ENCODE measurements around the gene NUFIP2.
"Not testable (repeated sequence)": the region's sequence is repeated elsewhere in the genome, so short reads cannot be mapped to it uniquely, and the experiment has no call there.

The NUFIP2 gene

GRCh38 chr17:29225396-29225795, 68.6 kb downstream of the NUFIP2 start:
- ChIA-PET POLR2A (no interaction called here), CTCF (interaction anchor here (0.8 to 4.1 kb wide), 15 partner anchors 8 to 109 kb away, joined by 3 to 15 read pairs (median 4); partner anchors contain the start of gene MYO18A)
- no peak overlapping the region for H3K4me3 ChIP-seq (ENCODE audit: low read depth, low read length)
- no peak for DNase-seq (ENCODE audit: low read depth, low spot score)
- TF ChIP-seq CTCF (IDR thresholded peaks at IDR 0.05; ENCODE audit: insufficient read depth, low read length, missing control alignments), result no peak

- POLR2A ChIA-PET, result not testable (repeated sequence)
Measured at GRCh38 chr17:29221338-29221737, 72.6 kb downstream of the NUFIP2 start.

GRCh38 chr17:29219378-29220047, 74.4 kb downstream of the NUFIP2 start:
- CTCF ChIA-PET, result interaction anchor here (0.6 to 19.1 kb wide), 32 partner anchors 8 to 280 kb away, joined by 3 to 454 read pairs (median 9); partner anchors contain the start of genes CRYBA1, MYO18A and PHF12
- no peak for DNase-seq (ENCODE audit: low read depth, low spot score)
- no peak overlapping the region for H3K4me3 ChIP-seq (ENCODE audit: low read depth, low read length)
- POLR2A ChIA-PET, result interaction anchor here (0.7 to 1.0 kb wide), 2 partner anchors 23 to 71 kb away, joined by 3 to 4 read pairs; no protein-coding TSS in a partner anchor
- peak; percentile 87 for TF ChIP-seq CTCF (IDR thresholded peaks at IDR 0.05; ENCODE audit: insufficient read depth, low read length, missing control alignments)

More at GRCh38 chr17:29221338-29221737, 72.6 kb downstream of the NUFIP2 start:
- H3K4me3 ChIP-seq (ENCODE audit: low read depth, low read length); DNase-seq (ENCODE audit: low read depth, low spot score): not testable (repeated sequence)
- CTCF ChIA-PET, result interaction anchor here (2.4 to 19.1 kb wide), 11 partner anchors 9 to 105 kb away, joined by 9 to 454 read pairs (median 60); partner anchors contain the start of gene MYO18A

- POLR2A ChIA-PET, result no interaction called here
- CTCF ChIA-PET, result interaction anchor here (0.8 to 19.1 kb wide), 11 partner anchors 9 to 153 kb away, joined by 4 to 454 read pairs (median 9); partner anchors contain the start of gene MYO18A
- DNase-seq (ENCODE audit: low read depth, low spot score), result no peak
- TF ChIP-seq CTCF (IDR thresholded peaks at IDR 0.05; ENCODE audit: insufficient read depth, low read length, missing control alignments), result no peak
- no peak overlapping the region for H3K4me3 ChIP-seq (ENCODE audit: low read depth, low read length)
Measured at GRCh38 chr17:29216856-29217255, 77.1 kb downstream of the NUFIP2 start.

GRCh38 chr17:29216181-29216580, 77.8 kb downstream of the NUFIP2 start:
- TF ChIP-seq CTCF (IDR thresholded peaks at IDR 0.05; ENCODE audit: insufficient read depth, low read length, missing control alignments), result no peak
- H3K4me3 ChIP-seq (ENCODE audit: low read depth, low read length), result no peak overlapping the region
- no peak for DNase-seq (ENCODE audit: low read depth, low spot score)
- CTCF ChIA-PET, result interaction anchor here (0.9 to 19.1 kb wide), 11 partner anchors 9 to 154 kb away, joined by 4 to 454 read pairs (median 9); partner anchors contain the start of gene MYO18A
- POLR2A ChIA-PET, result no interaction called here

GRCh38 chr17:29215717-29216116, 78.2 kb downstream of the NUFIP2 start:
- ChIA-PET CTCF (interaction anchor here (1.0 to 19.1 kb wide), 7 partner anchors 9 to 154 kb away, joined by 3 to 454 read pairs (median 5); partner anchors contain the start of gene MYO18A), POLR2A (no interaction called here)
- no peak overlapping the region for H3K4me3 ChIP-seq (ENCODE audit: low read depth, low read length)
- TF ChIP-seq CTCF (IDR thresholded peaks at IDR 0.05; ENCODE audit: insufficient read depth, low read length, missing control alignments), result no peak
- DNase-seq (ENCODE audit: low read depth, low spot score), result no peak

All from AG04449 (cell line).